ENCODE results near the gene ZNF804A. TPM values are rescaled to one million over a fixed set of nuclear protein-coding genes. Genes with fewer than 3 reads are reported as not detected.

Gene ZNF804A
- total RNA-seq, 1 donor from 2014 or later = 23.1 TPM

GRCh38 chr2:184938221-184938985 lies 340.1 kb downstream of the ZNF804A start:
- TF ChIP-seq CTCF (IDR thresholded peaks at IDR 0.05; ENCODE audit: partially characterized antibody, unreplicated experiment) = no peak
- Mint-ChIP-seq H3K9me3 (ENCODE audit: unreplicated experiment) (peaks cover 2% of the 10 kb centered on the region), H3K27ac (ENCODE audit: unreplicated experiment) (peak overlapping the region; percentile 79), H3K4me3 (ENCODE audit: unreplicated experiment) (no peak overlapping the region), H3K4me1 (ENCODE audit: low read depth, unreplicated experiment) (peaks cover 11% of the 10 kb centered on the region), H3K36me3 (ENCODE audit: unreplicated experiment) (no peaks in the 10 kb centered on the region), H3K27me3 (ENCODE audit: unreplicated experiment) (no peaks in the 10 kb centered on the region)
- no peak for DNase-seq

- TF ChIP-seq CTCF (IDR thresholded peaks at IDR 0.05; ENCODE audit: partially characterized antibody, unreplicated experiment) = no peak
- Mint-ChIP-seq H3K4me1 (ENCODE audit: low read depth, unreplicated experiment) (peaks cover 11% of the 10 kb centered on the region), H3K9me3 (ENCODE audit: unreplicated experiment) (no peaks in the 10 kb centered on the region), H3K27me3 (ENCODE audit: unreplicated experiment) (no peaks in the 10 kb centered on the region), H3K4me3 (ENCODE audit: unreplicated experiment) (no peak overlapping the region), H3K36me3 (ENCODE audit: unreplicated experiment) (no peaks in the 10 kb centered on the region), H3K27ac (ENCODE audit: unreplicated experiment) (peak overlapping the region; percentile 69)
- no peak for DNase-seq
Observed at GRCh38 chr2:184945326-184945725, 347.0 kb downstream of the ZNF804A start.

- Mint-ChIP-seq H3K4me3 (ENCODE audit: unreplicated experiment) (no peak overlapping the region), H3K9me3 (ENCODE audit: unreplicated experiment) (no peaks in the 10 kb centered on the region), H3K27me3 (ENCODE audit: unreplicated experiment) (no peaks in the 10 kb centered on the region), H3K27ac (ENCODE audit: unreplicated experiment) (no peak overlapping the region), H3K36me3 (ENCODE audit: unreplicated experiment) (no peaks in the 10 kb centered on the region), H3K4me1 (ENCODE audit: low read depth, unreplicated experiment) (peaks cover 11% of the 10 kb centered on the region)
- no peak for DNase-seq
- no peak for TF ChIP-seq CTCF (IDR thresholded peaks at IDR 0.05; ENCODE audit: partially characterized antibody, unreplicated experiment)
Observed at GRCh38 chr2:184945824-184946223, 347.5 kb downstream of the ZNF804A start.

GRCh38 chr2:184956856-184957255 lies 358.5 kb downstream of the ZNF804A start:
- TF ChIP-seq CTCF (IDR thresholded peaks at IDR 0.05; ENCODE audit: partially characterized antibody, unreplicated experiment) = no peak

GRCh38 chr2:184971546-184972068 lies 373.3 kb downstream of the ZNF804A start:
- H3K9me3 Mint-ChIP-seq (ENCODE audit: unreplicated experiment) = peaks cover 2% of the 10 kb centered on the region
- no peak for TF ChIP-seq CTCF (IDR thresholded peaks at IDR 0.05; ENCODE audit: partially characterized antibody, unreplicated experiment)
- peaks cover 2% of the 10 kb centered on the region for H3K4me1 Mint-ChIP-seq (ENCODE audit: low read depth, unreplicated experiment)
- H3K4me3 Mint-ChIP-seq (ENCODE audit: unreplicated experiment) = no peak overlapping the region
- H3K27me3 Mint-ChIP-seq (ENCODE audit: unreplicated experiment) = no peaks in the 10 kb centered on the region
- H3K36me3 Mint-ChIP-seq (ENCODE audit: unreplicated experiment) = no peaks in the 10 kb centered on the region
- no peak overlapping the region for H3K27ac Mint-ChIP-seq (ENCODE audit: unreplicated experiment)
- no peak for DNase-seq

More at GRCh38 chr2:184956856-184957255, 358.5 kb downstream of the ZNF804A start:
- Mint-ChIP-seq H3K9me3 (ENCODE audit: unreplicated experiment) (no peaks in the 10 kb centered on the region), H3K4me1 (ENCODE audit: low read depth, unreplicated experiment) (peaks cover 3% of the 10 kb centered on the region), H3K4me3 (ENCODE audit: unreplicated experiment) (no peak overlapping the region), H3K27me3 (ENCODE audit: unreplicated experiment) (no peaks in the 10 kb centered on the region), H3K36me3 (ENCODE audit: unreplicated experiment) (no peaks in the 10 kb centered on the region), H3K27ac (ENCODE audit: unreplicated experiment) (no peak overlapping the region)
- DNase-seq = no peak

All from glutamatergic neuron (in vitro differentiated cells).